NB4 (cell line): Measurements from ENCODE around the gene DNAJC1.
A peak's percentile ranks its signal among the peaks of the same experiment; 100 is the strongest.

Experiments
- DNase-seq: peaks from one replicate; pipeline ENCODE4 v3.0.0; 2010; ENCODE audit warnings: low read depth
- H3K4me3 ChIP-seq: one replicate; pipeline ENCODE4 v1.5.1; 2011; ENCODE audit warnings: mild to moderate bottlenecking, low read depth, low read length, moderate library complexity
- MYC ChIP-seq: IDR thresholded peaks from 2 replicates; pipeline ENCODE4 v1.6.1; 2011; ENCODE audit warnings: low read depth, low read length
- POLR2A ChIP-seq: IDR thresholded peaks from 2 replicates; pipeline ENCODE4 v1.6.1; 2011; ENCODE audit warnings: mild to moderate bottlenecking; ENCODE audit not compliant: insufficient read length; ENCODE audit errors: extremely low read depth
- TF ChIP-seq, protein P1 (sequence below): IDR thresholded peaks from 2 replicates; pipeline ENCODE4 v1.6.1; 2011; ENCODE audit warnings: low read depth, low read length
- TF ChIP-seq, protein P2 (sequence below): IDR thresholded peaks from one replicate; pipeline ENCODE4 v1.5.1; 2012; ENCODE audit warnings: low read depth, low read length

Gene DNAJC1

DNA sequence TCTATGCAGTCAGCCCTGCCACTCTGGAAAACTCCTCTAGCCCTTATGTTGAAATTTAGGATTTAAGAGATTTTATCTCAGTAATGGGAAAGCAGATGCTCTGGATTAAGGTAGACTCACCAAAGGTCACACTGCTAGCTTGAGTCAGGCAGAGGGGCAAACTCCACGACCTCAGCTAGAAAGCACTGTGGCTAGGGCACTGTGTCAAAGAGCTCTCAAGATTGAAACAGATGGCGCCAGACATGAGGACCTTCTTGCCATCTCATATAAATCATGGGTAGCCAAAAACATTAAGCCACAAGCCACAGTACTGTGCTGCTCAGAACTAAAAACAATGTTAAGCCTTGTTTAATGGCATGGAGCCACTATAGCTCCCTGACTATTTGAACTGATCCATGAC is 188.7 kb downstream of the DNAJC1 start:
- H3K4me3 ChIP-seq = no peak overlapping the region
- no peak for DNase-seq
- no peak for TF ChIP-seq POLR2A

DNA sequence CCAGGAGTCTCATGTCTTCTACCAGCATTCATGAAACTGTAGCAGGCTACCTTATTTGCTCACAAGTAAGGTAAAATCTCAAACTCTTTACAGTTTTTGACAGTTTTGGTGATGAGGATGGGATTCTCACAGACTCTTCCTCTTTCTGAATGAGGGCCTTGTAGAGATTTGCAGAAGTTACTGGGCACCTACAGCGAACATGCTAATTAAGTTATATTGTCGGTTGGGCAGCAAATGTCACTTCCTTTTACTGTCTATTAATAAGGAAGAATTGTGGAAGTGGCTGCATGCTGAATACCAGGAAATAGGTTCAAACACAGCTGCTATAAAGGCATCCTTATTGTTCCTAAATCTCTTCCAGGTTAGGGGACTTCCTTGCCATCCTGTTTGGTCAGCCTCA is 189.6 kb downstream of the DNAJC1 start:
- peak; percentile 48 for DNase-seq
- no peak for TF ChIP-seq MYC
- TF ChIP-seq, protein P1, sequence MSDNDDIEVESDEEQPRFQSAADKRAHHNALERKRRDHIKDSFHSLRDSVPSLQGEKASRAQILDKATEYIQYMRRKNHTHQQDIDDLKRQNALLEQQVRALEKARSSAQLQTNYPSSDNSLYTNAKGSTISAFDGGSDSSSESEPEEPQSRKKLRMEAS = no peak
- TF ChIP-seq, protein P2, sequence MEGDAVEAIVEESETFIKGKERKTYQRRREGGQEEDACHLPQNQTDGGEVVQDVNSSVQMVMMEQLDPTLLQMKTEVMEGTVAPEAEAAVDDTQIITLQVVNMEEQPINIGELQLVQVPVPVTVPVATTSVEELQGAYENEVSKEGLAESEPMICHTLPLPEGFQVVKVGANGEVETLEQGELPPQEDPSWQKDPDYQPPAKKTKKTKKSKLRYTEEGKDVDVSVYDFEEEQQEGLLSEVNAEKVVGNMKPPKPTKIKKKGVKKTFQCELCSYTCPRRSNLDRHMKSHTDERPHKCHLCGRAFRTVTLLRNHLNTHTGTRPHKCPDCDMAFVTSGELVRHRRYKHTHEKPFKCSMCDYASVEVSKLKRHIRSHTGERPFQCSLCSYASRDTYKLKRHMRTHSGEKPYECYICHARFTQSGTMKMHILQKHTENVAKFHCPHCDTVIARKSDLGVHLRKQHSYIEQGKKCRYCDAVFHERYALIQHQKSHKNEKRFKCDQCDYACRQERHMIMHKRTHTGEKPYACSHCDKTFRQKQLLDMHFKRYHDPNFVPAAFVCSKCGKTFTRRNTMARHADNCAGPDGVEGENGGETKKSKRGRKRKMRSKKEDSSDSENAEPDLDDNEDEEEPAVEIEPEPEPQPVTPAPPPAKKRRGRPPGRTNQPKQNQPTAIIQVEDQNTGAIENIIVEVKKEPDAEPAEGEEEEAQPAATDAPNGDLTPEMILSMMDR = no peak
- TF ChIP-seq POLR2A = no peak
- no peak overlapping the region for H3K4me3 ChIP-seq

DNA sequence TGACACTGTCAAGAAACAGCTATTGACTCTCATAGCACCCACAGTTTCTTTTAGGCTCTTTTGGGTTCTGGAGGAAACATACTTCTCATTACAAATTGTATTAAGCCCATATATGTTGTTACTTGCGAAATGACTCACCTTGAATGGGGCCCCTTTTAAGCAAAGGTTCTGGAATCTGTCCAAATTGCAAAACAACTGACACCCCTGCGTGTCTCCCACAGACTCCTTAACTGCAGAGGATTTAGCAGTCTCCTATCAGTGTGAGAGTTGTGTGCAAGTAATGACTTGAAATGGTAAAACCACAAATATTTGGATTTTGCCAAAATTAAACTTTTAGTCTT is 192.3 kb downstream of the DNAJC1 start:
- no peak for DNase-seq
- H3K4me3 ChIP-seq = no peak overlapping the region
- no peak for TF ChIP-seq MYC
- TF ChIP-seq, protein P1 = no peak
- no peak for TF ChIP-seq POLR2A
- TF ChIP-seq, protein P2 = no peak

DNA sequence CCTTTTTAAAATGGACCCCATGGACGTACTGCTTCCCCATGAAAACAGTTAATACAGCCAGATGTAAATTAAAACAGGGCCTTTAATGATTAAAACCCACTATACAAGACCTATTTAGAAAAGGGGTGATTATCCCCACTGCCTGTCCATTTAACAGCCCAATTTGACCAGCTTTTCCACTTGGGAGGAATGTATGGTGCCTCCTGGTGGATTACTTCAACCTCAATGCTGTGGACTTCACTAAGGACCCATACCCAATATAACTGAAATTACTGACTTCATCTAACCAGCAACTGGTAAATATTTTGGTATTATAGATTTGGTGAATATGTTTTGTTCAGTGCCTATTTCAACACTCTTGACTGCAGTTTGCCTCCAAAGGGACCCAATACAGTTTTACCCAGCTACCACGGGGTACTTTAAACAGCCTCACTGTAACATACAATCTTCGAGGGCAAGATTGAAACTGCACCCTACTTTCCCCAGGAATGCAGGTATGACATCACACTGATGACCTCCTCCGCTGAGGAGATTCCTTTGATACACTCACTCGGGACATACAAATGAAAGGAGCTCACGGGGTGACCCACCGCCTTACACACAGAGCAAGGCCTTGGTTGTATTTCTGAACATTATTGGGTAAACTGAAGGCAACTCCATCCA is 192.8 kb downstream of the DNAJC1 start:
- no peak overlapping the region for H3K4me3 ChIP-seq
- no peak for DNase-seq

DNA sequence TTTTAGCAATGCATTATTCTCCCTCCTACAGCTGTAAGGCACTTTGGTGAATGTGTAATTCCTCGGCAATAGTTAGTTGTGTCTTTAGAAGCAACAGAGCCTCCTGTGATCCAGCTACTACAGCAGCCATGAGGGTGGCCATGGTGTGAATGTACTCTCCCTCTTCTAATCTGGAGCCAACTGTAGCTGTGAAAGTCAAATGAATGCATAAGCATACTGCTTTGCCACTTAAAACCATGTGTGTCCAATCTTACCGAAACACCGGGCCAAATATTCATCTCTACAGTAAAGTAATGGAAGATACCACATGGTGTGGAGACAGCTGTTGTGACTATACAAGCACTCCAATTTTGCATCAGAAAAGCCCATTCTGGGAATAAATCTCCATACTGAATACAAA is 195.0 kb downstream of the DNAJC1 start:
- H3K4me3 ChIP-seq = no peak overlapping the region

More for the DNA sequence above, 192.8 kb downstream of the DNAJC1 start:
- no peak for TF ChIP-seq POLR2A
- TF ChIP-seq MYC = no peak

DNA sequence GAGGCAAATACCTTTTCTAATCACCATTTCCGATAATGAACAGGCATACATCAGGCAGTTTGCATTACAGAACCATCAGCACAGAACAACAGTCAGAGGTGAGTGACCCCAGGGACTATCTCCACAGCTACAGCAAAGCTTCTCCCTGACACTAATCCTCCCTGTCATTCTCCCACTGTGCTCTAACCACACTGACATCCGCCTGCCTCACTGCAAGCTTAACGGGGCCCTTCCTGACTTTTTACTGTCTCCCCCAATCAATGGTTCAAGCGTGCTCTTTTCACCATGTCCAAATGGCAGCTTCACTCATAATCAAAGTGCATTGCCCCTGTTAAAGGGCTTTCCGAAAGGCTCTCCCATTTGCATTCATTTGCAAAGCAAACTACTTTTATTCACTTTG is 196.3 kb downstream of the DNAJC1 start:
- H3K4me3 ChIP-seq = no peak overlapping the region
- TF ChIP-seq MYC = 0 out of 2 replicates have a peak, but pooled peaks have one; percentile 11
- TF ChIP-seq, protein P2 = no peak
- no peak for TF ChIP-seq POLR2A
- TF ChIP-seq, protein P1 = peak; percentile 22; the same call in 1 of the 2 replicates
- DNase-seq = peak; percentile 80

More for the DNA sequence above, 195.0 kb downstream of the DNAJC1 start:
- no peak for DNase-seq
- no peak for TF ChIP-seq MYC
- TF ChIP-seq, protein P2 = no peak
- TF ChIP-seq POLR2A = no peak
- TF ChIP-seq, protein P1 = no peak

DNA sequence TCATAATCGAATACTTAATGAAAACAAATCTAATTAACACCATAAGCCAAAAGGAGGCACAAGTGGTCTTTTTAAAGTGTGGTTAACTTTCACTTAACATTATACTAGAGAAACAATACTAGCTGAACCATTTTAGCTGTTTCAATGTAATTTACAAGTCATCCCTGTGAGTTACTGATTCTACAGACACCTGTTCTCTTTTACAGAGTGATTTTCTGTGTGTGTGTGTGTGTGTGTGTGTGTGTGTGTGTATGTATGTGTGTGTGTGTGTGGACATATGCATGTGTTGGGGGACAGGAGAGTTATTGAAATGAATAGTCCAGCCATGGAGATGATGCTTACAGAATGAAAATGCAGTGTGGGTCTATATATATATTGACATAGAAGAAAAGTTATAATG is 200.2 kb downstream of the DNAJC1 start:
- DNase-seq = no peak
- TF ChIP-seq, protein P2 = no peak
- no peak for TF ChIP-seq MYC
- TF ChIP-seq POLR2A = no peak
- TF ChIP-seq, protein P1 = no peak
- H3K4me3 ChIP-seq = no peak overlapping the region
